ENCODE measurements around the gene P2RY6.

P2RY6 gene

GRCh38 chr11:73340164-73340563, 68.0 kb downstream of the P2RY6 start:
- DNase-seq = no peak

- DNase-seq = no peak
Observed at GRCh38 chr11:73342633-73343032, 70.5 kb downstream of the P2RY6 start.

GRCh38 chr11:73343076-73343873, 71.1 kb downstream of the P2RY6 start:
- no peak for DNase-seq

GRCh38 chr11:73344191-73344607, 72.1 kb downstream of the P2RY6 start:
- no peak for DNase-seq

- DNase-seq = no peak
Observed at GRCh38 chr11:73345481-73346160, 73.5 kb downstream of the P2RY6 start.

- DNase-seq = no peak
Observed at GRCh38 chr11:73346186-73346935, 74.2 kb downstream of the P2RY6 start.

GRCh38 chr11:73347067-73347466, 74.9 kb downstream of the P2RY6 start:
- no peak for DNase-seq

Measured in CD4-positive, alpha-beta T cell treated with Interleukin-4 for 1 hour (primary cell).